Astrocyte (in vitro differentiated cells and primary cell): ENCODE measurements around the gene SEPTIN1. TPM values are rescaled to one million over a fixed set of nuclear protein-coding genes. Genes with fewer than 3 reads are reported as not detected.

Experiments
- DNase-seq: peaks from one replicate; pipeline ENCODE4 v3.0.0-alpha.2; 2010; ENCODE audit warnings: low read depth
- FAIRE-seq: peaks from 2 replicates; lab custom pipeline; 2011; peaks lifted over from hg19 to GRCh38; lab: Jason Lieb, UNC
- H2AFZ ChIP-seq: 2 replicates; pipeline ENCODE4 v1.6.0; 2012; ENCODE audit warnings: low read depth, low read length, inconsistent platforms
- H3K27ac ChIP-seq: 2 replicates; pipeline ENCODE4 v1.5.1; 2011; ENCODE audit warnings: low read depth, low read length, inconsistent platforms
- H3K27me3 ChIP-seq: 2 replicates; pipeline ENCODE4 v1.6.0; 2011; ENCODE audit warnings: low read length, inconsistent platforms; ENCODE audit not compliant: insufficient read depth
- H3K36me3 ChIP-seq: 2 replicates; pipeline ENCODE4 v1.5.1; 2011; ENCODE audit warnings: low read length, inconsistent platforms; ENCODE audit not compliant: insufficient read depth
- H3K4me1 ChIP-seq: 2 replicates; pipeline ENCODE4 v1.5.1; 2011; ENCODE audit warnings: low read length, inconsistent platforms; ENCODE audit not compliant: insufficient read depth
- H3K4me2 ChIP-seq: 2 replicates; pipeline ENCODE4 v1.6.0; 2012; ENCODE audit warnings: low read length, inconsistent platforms
- H3K4me3 ChIP-seq: 2 replicates; pipeline ENCODE4 v1.5.1; 2011; ENCODE audit warnings: low read depth, mild to moderate bottlenecking, low read length, inconsistent platforms; ENCODE audit not compliant: insufficient read depth
- H3K79me2 ChIP-seq: 2 replicates; pipeline ENCODE4 v1.6.0; 2012; ENCODE audit warnings: mild to moderate bottlenecking, low read length, inconsistent platforms; ENCODE audit not compliant: insufficient read depth
- H3K9ac ChIP-seq: 2 replicates; pipeline ENCODE4 v1.6.0; 2012; ENCODE audit warnings: mild to moderate bottlenecking, low read length, inconsistent platforms
- H3K9me3 ChIP-seq: 2 replicates; pipeline ENCODE4 v1.5.1; 2012; ENCODE audit warnings: low read depth, mild to moderate bottlenecking, low read length, inconsistent platforms; ENCODE audit not compliant: insufficient read depth
- H4K20me1 ChIP-seq: 2 replicates; pipeline ENCODE4 v1.6.0; 2012; ENCODE audit warnings: low read length, inconsistent platforms; ENCODE audit not compliant: insufficient read depth
- H3K27ac Mint-ChIP-seq: one replicate; pipeline ENCODE4 v1.8.0; 2021; ENCODE audit warnings: mild to moderate bottlenecking, mixed read lengths; ENCODE audit not compliant: unreplicated experiment
- H3K27me3 Mint-ChIP-seq: one replicate; pipeline ENCODE4 v1.8.0; 2021; ENCODE audit warnings: low read depth, mixed read lengths; ENCODE audit not compliant: unreplicated experiment
- H3K36me3 Mint-ChIP-seq: one replicate; pipeline ENCODE4 v1.8.0; 2021; ENCODE audit warnings: low read depth, mixed read lengths; ENCODE audit not compliant: unreplicated experiment
- H3K4me1 Mint-ChIP-seq: one replicate; pipeline ENCODE4 v1.8.0; 2021; ENCODE audit warnings: low read depth, mixed read lengths; ENCODE audit not compliant: unreplicated experiment
- H3K4me3 Mint-ChIP-seq: one replicate; pipeline ENCODE4 v1.8.0; 2021; ENCODE audit warnings: mild to moderate bottlenecking, moderate library complexity, mixed read lengths; ENCODE audit not compliant: unreplicated experiment
- H3K9me3 Mint-ChIP-seq: one replicate; pipeline ENCODE4 v1.8.0; 2021; ENCODE audit warnings: mild to moderate bottlenecking, mixed read lengths; ENCODE audit not compliant: unreplicated experiment
- EZH2 ChIP-seq: IDR thresholded peaks from 2 replicates; pipeline ENCODE4 v1.6.1; 2012; ENCODE audit warnings: mild to moderate bottlenecking, low read length, inconsistent platforms; ENCODE audit not compliant: insufficient read depth
- total RNA-seq: library from RNA; stranded (reverse); gene quantifications from 2 replicates; pipeline ENCODE4 v1.2.1, GENCODE V29; 2021
- TF ChIP-seq, protein P1 (sequence below): IDR thresholded peaks from 2 replicates; pipeline ENCODE4 v1.5.1; 2011; ENCODE audit warnings: low read depth, mild to moderate bottlenecking, inconsistent platforms, low read length, moderate library complexity; ENCODE audit not compliant: insufficient read depth

The SEPTIN1 gene
- total RNA-seq, 1 donor from 2014 or later, result 0.48 TPM

DNA sequence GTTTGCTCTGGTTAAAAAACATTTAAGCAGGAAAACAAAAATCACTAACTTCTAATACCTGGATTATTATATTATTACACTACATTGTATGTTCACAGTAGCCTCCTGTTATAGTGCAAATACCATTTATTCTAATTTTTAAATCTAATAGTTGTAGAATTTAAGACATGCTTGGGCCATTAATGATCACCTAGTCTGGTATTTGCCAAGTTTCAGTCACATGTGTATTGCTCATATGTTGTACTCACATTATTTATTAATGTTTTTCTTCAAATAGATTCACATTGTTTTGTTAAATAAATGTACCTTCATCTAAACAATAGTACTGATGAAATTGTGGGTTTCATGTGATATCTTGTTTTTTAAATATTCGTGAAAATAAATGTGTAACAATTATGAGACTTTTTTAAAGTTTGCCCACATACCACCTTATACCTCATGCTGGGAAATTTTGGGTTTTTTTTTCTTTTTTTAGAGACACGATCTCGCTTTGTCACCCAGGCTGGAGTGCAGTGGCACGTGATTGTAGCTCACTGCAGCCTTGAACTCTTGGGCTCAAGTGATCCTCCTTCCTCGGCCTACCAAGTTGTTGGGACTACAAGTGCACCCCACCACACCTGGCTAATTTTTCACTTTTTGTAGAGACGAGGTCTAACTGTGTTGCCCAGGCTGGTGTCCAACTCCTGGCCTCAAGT, 30.9 kb upstream of the SEPTIN1 start:
- no peaks in the 10 kb centered on the region for H3K9me3 Mint-ChIP-seq
- no peaks in the 10 kb centered on the region for H3K27me3 Mint-ChIP-seq
- Histone ChIP-seq H2AFZ (no peak overlapping the region), H4K20me1 (peaks cover 64% of the 10 kb centered on the region), H3K4me2 (no peak overlapping the region), H3K27me3 (no peaks in the 10 kb centered on the region), H3K9me3 (no peaks in the 10 kb centered on the region), H3K79me2 (peaks cover 39% of the 10 kb centered on the region), H3K4me3 (no peak overlapping the region), H3K36me3 (peaks cover 14% of the 10 kb centered on the region), H3K27ac (no peak overlapping the region), H3K4me1 (peaks cover 13% of the 10 kb centered on the region), H3K9ac (no peak overlapping the region)
- no peak for TF ChIP-seq EZH2
- TF ChIP-seq, protein P1, sequence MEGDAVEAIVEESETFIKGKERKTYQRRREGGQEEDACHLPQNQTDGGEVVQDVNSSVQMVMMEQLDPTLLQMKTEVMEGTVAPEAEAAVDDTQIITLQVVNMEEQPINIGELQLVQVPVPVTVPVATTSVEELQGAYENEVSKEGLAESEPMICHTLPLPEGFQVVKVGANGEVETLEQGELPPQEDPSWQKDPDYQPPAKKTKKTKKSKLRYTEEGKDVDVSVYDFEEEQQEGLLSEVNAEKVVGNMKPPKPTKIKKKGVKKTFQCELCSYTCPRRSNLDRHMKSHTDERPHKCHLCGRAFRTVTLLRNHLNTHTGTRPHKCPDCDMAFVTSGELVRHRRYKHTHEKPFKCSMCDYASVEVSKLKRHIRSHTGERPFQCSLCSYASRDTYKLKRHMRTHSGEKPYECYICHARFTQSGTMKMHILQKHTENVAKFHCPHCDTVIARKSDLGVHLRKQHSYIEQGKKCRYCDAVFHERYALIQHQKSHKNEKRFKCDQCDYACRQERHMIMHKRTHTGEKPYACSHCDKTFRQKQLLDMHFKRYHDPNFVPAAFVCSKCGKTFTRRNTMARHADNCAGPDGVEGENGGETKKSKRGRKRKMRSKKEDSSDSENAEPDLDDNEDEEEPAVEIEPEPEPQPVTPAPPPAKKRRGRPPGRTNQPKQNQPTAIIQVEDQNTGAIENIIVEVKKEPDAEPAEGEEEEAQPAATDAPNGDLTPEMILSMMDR, result no peak
- peaks cover 9% of the 10 kb centered on the region for H3K36me3 Mint-ChIP-seq
- H3K27ac Mint-ChIP-seq, result peak overlapping the region; percentile 9
- DNase-seq (no peak), FAIRE-seq (no peak)
- H3K4me1 Mint-ChIP-seq, result peaks cover 14% of the 10 kb centered on the region
- no peak overlapping the region for H3K4me3 Mint-ChIP-seq

DNA sequence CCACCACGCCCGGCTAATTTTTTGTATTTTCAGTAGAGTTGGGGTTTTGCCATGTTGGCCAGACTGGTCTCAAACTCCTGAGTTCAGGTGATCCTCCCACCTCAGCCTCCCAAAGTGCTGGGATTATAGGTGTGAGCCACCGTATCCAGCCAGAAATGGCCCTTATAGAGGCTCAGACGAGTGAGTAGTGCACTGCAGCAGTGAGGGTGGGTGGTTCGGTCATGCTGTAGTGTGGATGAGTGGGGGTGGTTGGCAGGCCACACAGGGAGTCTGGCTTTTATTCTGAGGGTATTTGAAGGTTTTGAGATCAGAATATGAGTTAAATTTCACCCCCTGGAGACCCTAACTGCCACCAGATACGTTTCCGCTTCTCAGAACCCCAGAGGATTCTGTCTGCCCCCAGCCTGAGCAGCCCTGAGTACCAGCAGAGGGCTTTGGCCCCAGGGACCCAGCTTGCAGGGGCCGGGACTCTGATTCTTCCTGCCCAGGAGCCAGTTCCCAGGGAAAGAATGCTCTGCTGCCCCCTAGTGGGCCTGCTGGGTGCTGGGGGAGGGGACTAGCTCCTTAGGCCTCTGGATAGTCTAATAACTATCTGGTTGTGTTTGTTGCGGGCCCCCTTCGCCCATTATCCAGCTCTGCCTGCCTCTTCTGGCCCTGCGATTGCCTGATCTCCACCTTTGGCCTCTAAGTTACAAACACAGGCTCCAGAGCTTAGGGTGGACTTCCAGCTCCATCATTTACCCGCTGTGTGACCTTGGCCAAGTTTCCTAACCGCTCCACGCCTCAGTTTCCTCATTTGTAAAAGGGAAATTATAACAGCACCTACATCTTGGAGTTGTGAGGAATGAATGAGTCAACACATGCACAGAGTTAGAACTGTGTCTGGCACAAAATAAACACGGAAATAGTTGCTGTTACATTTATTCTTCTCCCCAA, 27.0 kb upstream of the SEPTIN1 start:
- no peak for FAIRE-seq
- Histone ChIP-seq H3K4me3 (peak overlapping the region; percentile 26), H3K4me1 (peaks cover 21% of the 10 kb centered on the region), H2AFZ (no peak overlapping the region), H3K9me3 (no peaks in the 10 kb centered on the region), H3K27me3 (no peaks in the 10 kb centered on the region), H3K4me2 (peak overlapping the region; percentile 96), H3K9ac (peak overlapping the region; percentile 26), H3K36me3 (peaks cover 14% of the 10 kb centered on the region), H4K20me1 (peaks cover 50% of the 10 kb centered on the region), H3K79me2 (peaks cover 46% of the 10 kb centered on the region), H3K27ac (no peak overlapping the region)
- Mint-ChIP-seq H3K4me1 (peaks cover 14% of the 10 kb centered on the region), H3K36me3 (peaks cover 5% of the 10 kb centered on the region), H3K27me3 (no peaks in the 10 kb centered on the region), H3K27ac (peak overlapping the region; percentile 26), H3K4me3 (peak overlapping the region; percentile 85), H3K9me3 (no peaks in the 10 kb centered on the region)
- TF ChIP-seq, protein P1, result peak; percentile 97
- no peak for TF ChIP-seq EZH2
- DNase-seq, result peak; percentile 49
